Subcutaneous adipose tissue (tissue), 4 donors: ENCODE measurements around the gene PTCD3. TPM values are rescaled to one million over a fixed set of nuclear protein-coding genes. Genes with fewer than 3 reads are reported as not detected.

Experiments used
- total RNA-seq, 4 donors: library from RNA; depleted of rRNA; stranded (reverse); fragments of >200 nt; gene quantifications; one replicate each; pipeline ENCODE4 v1.1.0, GENCODE V29; 2016
- TF ChIP-seq, protein P1 (sequence below): fragments of 450-650 bp; IDR thresholded peaks from one replicate; pipeline ENCODE4 v1.5.1; 2016; ENCODE audit warnings: low read depth, mild to moderate bottlenecking, control low read depth, antibody characterized with exemption, moderate library complexity

Gene PTCD3
- total RNA-seq, 4 donors from 2014 or later, result 55.7 to 174 (median 66.7) TPM

DNA sequence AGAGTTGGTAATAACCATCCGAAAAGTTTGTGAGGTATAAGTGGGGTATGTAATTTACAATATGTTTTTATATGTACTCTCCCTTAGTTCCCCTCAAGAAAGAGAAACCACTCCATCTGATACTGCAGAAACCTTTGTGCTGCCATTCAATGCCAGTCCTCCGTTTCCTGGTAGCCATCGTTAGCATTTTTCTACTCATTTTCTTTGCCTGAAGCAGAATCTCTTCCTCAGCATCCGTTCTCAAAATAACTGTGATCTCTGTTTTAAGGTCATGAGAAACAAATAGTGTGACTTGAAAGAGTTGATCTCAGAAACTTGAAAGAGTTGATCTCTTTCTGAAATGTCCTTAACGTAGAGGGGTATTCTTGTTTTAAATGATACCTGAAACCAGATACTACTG lies 996 bp downstream of the PTCD3 start:
- TF ChIP-seq, protein P1, sequence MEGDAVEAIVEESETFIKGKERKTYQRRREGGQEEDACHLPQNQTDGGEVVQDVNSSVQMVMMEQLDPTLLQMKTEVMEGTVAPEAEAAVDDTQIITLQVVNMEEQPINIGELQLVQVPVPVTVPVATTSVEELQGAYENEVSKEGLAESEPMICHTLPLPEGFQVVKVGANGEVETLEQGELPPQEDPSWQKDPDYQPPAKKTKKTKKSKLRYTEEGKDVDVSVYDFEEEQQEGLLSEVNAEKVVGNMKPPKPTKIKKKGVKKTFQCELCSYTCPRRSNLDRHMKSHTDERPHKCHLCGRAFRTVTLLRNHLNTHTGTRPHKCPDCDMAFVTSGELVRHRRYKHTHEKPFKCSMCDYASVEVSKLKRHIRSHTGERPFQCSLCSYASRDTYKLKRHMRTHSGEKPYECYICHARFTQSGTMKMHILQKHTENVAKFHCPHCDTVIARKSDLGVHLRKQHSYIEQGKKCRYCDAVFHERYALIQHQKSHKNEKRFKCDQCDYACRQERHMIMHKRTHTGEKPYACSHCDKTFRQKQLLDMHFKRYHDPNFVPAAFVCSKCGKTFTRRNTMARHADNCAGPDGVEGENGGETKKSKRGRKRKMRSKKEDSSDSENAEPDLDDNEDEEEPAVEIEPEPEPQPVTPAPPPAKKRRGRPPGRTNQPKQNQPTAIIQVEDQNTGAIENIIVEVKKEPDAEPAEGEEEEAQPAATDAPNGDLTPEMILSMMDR, result no peak

DNA sequence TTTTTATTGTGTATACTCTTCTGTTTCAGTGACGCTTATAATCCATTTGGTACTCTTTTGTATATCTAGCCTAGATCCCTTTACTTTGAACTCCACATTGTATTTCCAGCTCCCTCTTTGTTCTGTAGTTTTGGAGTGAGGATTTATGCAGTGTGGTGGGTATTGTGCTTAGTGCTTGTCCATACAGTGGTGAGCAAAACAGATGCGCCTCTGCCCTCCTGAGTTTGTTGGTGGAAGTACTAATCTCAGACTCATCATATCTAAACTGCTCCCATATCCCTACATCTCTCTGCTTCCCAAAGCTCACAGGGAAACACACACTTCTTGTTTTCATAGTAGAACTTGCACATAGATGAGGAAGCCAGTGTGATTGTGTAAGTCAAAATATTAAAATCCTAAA lies 12.1 kb downstream of the PTCD3 start:
- TF ChIP-seq, protein P1, result no peak

DNA sequence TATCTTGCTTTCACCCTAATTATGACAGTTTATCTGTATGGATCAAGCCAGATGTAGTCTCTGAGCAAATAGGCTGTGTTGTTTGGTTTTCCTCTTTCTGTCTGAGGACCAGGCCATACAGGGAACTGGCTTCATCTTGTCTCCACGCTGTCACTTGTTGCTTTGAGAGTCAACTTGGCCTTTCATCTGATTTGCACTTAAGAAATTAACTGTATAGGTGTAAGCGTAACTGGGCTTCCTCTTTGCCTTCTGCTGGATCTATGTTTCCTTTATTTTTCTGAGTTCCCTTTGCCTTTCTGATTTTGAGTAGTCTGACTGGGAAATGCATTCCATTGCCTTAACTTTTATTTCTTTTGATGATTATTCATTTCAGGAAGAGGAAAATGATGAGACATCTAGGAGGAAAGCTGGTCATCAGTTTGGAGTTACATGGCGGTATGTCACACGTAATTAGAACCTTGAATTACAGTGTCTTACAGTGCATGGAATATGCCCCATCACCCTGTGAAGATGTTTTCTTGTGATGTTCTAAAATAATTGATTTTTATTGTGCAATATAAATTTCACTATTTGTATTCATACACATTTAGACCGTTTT lies 17.4 kb downstream of the PTCD3 start:
- TF ChIP-seq, protein P1, result no peak

DNA sequence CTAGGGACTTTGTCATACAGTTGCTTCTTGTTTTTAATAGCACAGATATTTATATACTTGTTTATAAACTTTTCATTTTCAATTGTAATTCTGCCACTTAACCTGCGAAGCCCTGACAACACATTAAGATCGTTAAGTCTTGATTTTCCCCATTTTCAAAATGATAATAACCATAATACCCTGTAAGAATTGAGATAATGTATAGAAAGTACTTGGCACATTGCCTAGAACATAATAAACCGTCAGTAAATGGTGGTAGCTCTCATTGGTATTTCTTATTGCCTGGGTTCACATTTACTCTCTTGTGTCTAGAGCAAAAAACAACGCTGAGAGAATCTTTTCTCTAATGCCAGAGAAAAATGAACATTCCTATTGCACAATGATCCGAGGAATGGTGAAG lies 18.6 kb downstream of the PTCD3 start:
- TF ChIP-seq, protein P1, result no peak

DNA sequence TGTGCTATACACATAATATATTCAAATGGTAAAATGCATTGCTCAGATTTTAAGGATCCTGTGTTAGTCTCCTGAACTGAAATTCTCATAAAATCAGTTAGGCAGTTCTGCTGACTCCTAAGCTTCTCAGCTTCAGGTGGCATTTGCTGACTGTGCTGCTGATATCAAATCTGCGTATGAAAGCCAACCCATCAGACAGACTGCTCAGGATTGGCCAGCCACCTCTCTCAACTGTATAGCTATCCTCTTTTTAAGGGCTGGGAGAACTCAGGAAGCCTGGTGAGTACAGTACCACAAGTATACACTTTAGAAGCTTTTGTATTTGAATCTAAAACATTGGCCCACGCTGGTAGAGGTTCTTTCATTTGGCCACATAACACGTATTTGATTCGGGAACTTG lies 28.7 kb downstream of the PTCD3 start:
- TF ChIP-seq, protein P1, result no peak

DNA sequence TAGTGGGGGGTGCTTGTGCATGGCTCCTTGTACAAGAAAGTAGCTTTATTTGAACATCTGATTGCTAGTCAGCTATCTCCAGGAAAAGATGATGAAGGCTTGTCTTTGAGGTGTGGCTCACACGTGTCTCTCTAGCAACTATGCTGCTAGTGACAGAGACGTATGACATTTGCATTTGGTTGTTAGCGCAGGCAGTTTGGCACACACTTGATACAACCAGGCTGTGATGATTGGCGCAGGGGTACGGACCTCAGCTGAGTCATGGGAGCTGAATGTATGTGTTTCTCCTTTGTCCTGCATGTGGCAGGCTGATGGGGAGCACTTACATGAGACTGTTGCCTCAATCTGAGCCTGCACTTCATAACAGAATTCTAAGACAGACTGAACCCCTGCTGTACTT lies 29.6 kb downstream of the PTCD3 start:
- TF ChIP-seq, protein P1, result no peak

DNA sequence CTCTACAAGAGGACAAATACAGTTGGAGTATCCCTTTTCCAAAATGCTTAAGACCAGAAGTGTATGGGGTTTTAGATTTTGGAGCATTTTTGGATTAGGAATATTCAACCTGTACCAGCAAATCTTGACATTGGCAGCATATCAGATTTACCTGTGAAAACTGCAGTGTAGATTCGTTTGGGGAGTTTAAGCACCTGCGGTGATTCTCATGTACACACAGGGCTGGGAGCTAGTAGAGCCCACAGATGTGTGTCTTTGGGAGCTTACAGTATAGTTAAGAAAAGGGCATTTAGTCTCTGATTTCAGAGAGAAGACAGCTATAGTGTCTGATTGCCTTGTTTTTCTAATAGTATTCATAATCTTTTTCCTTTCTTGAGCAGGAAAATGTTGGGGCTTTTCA lies 30.1 kb downstream of the PTCD3 start:
- TF ChIP-seq, protein P1, result no peak
